ENCODE data around the gene KLRC1. TPM values are rescaled to one million over a fixed set of nuclear protein-coding genes. Genes with fewer than 3 reads are reported as not detected.
"Not testable (repeated sequence)": the region's sequence is repeated elsewhere in the genome, so short reads cannot be mapped to it uniquely, and the experiment has no call there.

KLRC1 gene
- total RNA-seq, 1 experiment from 2014 or later, result not detected

- H3K27ac ChIP-seq (ENCODE audit: low read depth, low read length, poor library complexity, severe bottlenecking), result no peak overlapping the region
- BruUV-seq (replicated peaks), result no TSS peak
- no peak for TF ChIP-seq EZH2 (IDR thresholded peaks at IDR 0.05; ENCODE audit: borderline replicate concordance, low read depth, low read length, poor library complexity, severe bottlenecking)
- TF ChIP-seq CTCF (conservative IDR thresholded peaks at IDR 0.05; ENCODE audit: low read depth, low read length), result no peak
- H3K4me3 ChIP-seq (ENCODE audit: low read depth, low read length, poor library complexity, severe bottlenecking), result no peak overlapping the region
- peaks cover 20% of the 10 kb centered on the region for H3K27me3 ChIP-seq (replicated peaks; ENCODE audit: insufficient read depth, low read depth, low read length, poor library complexity)
- DNase-seq (ENCODE audit: low spot score), result no peak
- CTCF ChIA-PET, result no interaction called here
- no peaks in the 10 kb centered on the region for H3K36me3 ChIP-seq (ENCODE audit: insufficient read depth, low read length, poor library complexity, severe bottlenecking)
- POLR2A ChIA-PET (ENCODE audit: low non-redundant PET), result interaction anchor here (0.5 kb wide), 1 partner anchor 713 kb away, joined by 3 read pairs; no protein-coding TSS in a partner anchor
- no peaks in the 10 kb centered on the region for H3K4me1 ChIP-seq (ENCODE audit: insufficient read depth, low read length, poor library complexity, severe bottlenecking)
- intact Hi-C loops (cut with micrococcal nuclease; ENCODE audit: unreplicated experiment), result no loop called here
- no peaks in the 10 kb centered on the region for H3K9me3 ChIP-seq (ENCODE audit: low read depth, low read length, poor library complexity, severe bottlenecking)
Measured at GRCh38 chr12:10497602-10498001, 44.4 kb upstream of the KLRC1 start.

GRCh38 chr12:10491766-10492165 is 38.6 kb upstream of the KLRC1 start:
- no peaks in the 10 kb centered on the region for H3K36me3 ChIP-seq (ENCODE audit: insufficient read depth, low read length, poor library complexity, severe bottlenecking)
- no TSS peak for BruUV-seq (replicated peaks)
- TF ChIP-seq EZH2 (IDR thresholded peaks at IDR 0.05; ENCODE audit: borderline replicate concordance, low read depth, low read length, poor library complexity, severe bottlenecking), result no peak
- no peak for TF ChIP-seq CTCF (conservative IDR thresholded peaks at IDR 0.05; ENCODE audit: low read depth, low read length)
- ChIA-PET CTCF (no interaction called here), POLR2A (ENCODE audit: low non-redundant PET) (no interaction called here)
- H3K27ac ChIP-seq (ENCODE audit: low read depth, low read length, poor library complexity, severe bottlenecking), result no peak overlapping the region
- intact Hi-C loops (cut with micrococcal nuclease; ENCODE audit: unreplicated experiment), result no loop called here
- DNase-seq (ENCODE audit: low spot score), result no peak
- no peaks in the 10 kb centered on the region for H3K9me3 ChIP-seq (ENCODE audit: low read depth, low read length, poor library complexity, severe bottlenecking)
- H3K4me1 ChIP-seq (ENCODE audit: insufficient read depth, low read length, poor library complexity, severe bottlenecking), result no peaks in the 10 kb centered on the region
- H3K27me3 ChIP-seq (replicated peaks; ENCODE audit: insufficient read depth, low read depth, low read length, poor library complexity), result peaks cover 5% of the 10 kb centered on the region
- no peak overlapping the region for H3K4me3 ChIP-seq (ENCODE audit: low read depth, low read length, poor library complexity, severe bottlenecking)

GRCh38 chr12:10487328-10487727 is 34.2 kb upstream of the KLRC1 start:
- DNase-seq (ENCODE audit: low spot score); H3K4me1 ChIP-seq (ENCODE audit: insufficient read depth, low read length, poor library complexity, severe bottlenecking); H3K36me3 ChIP-seq (ENCODE audit: insufficient read depth, low read length, poor library complexity, severe bottlenecking); CTCF ChIA-PET; H3K27ac ChIP-seq (ENCODE audit: low read depth, low read length, poor library complexity, severe bottlenecking); H3K27me3 ChIP-seq (replicated peaks; ENCODE audit: insufficient read depth, low read depth, low read length, poor library complexity); POLR2A ChIA-PET (ENCODE audit: low non-redundant PET); BruUV-seq (replicated peaks); H3K4me3 ChIP-seq (ENCODE audit: low read depth, low read length, poor library complexity, severe bottlenecking); H3K9me3 ChIP-seq (ENCODE audit: low read depth, low read length, poor library complexity, severe bottlenecking); intact Hi-C loops (cut with micrococcal nuclease; ENCODE audit: unreplicated experiment): not testable (repeated sequence)

- H3K4me3 ChIP-seq (ENCODE audit: low read depth, low read length, poor library complexity, severe bottlenecking); H3K4me1 ChIP-seq (ENCODE audit: insufficient read depth, low read length, poor library complexity, severe bottlenecking); H3K9me3 ChIP-seq (ENCODE audit: low read depth, low read length, poor library complexity, severe bottlenecking); POLR2A ChIA-PET (ENCODE audit: low non-redundant PET); BruUV-seq (replicated peaks); H3K27me3 ChIP-seq (replicated peaks; ENCODE audit: insufficient read depth, low read depth, low read length, poor library complexity); DNase-seq (ENCODE audit: low spot score); H3K36me3 ChIP-seq (ENCODE audit: insufficient read depth, low read length, poor library complexity, severe bottlenecking); CTCF ChIA-PET; H3K27ac ChIP-seq (ENCODE audit: low read depth, low read length, poor library complexity, severe bottlenecking); intact Hi-C loops (cut with micrococcal nuclease; ENCODE audit: unreplicated experiment): not testable (repeated sequence)
Measured at GRCh38 chr12:10481901-10482300, 28.7 kb upstream of the KLRC1 start.

- H3K27me3 ChIP-seq (replicated peaks; ENCODE audit: insufficient read depth, low read depth, low read length, poor library complexity); H3K27ac ChIP-seq (ENCODE audit: low read depth, low read length, poor library complexity, severe bottlenecking); H3K4me3 ChIP-seq (ENCODE audit: low read depth, low read length, poor library complexity, severe bottlenecking); CTCF ChIA-PET; intact Hi-C loops (cut with micrococcal nuclease; ENCODE audit: unreplicated experiment); H3K36me3 ChIP-seq (ENCODE audit: insufficient read depth, low read length, poor library complexity, severe bottlenecking); DNase-seq (ENCODE audit: low spot score); BruUV-seq (replicated peaks); POLR2A ChIA-PET (ENCODE audit: low non-redundant PET); H3K9me3 ChIP-seq (ENCODE audit: low read depth, low read length, poor library complexity, severe bottlenecking); H3K4me1 ChIP-seq (ENCODE audit: insufficient read depth, low read length, poor library complexity, severe bottlenecking): not testable (repeated sequence)
Measured at GRCh38 chr12:10472808-10473207, 19.6 kb upstream of the KLRC1 start.

All from A673 (cell line).